ENCODE measurements around the gene CLDN9.

CLDN9 gene

DNA sequence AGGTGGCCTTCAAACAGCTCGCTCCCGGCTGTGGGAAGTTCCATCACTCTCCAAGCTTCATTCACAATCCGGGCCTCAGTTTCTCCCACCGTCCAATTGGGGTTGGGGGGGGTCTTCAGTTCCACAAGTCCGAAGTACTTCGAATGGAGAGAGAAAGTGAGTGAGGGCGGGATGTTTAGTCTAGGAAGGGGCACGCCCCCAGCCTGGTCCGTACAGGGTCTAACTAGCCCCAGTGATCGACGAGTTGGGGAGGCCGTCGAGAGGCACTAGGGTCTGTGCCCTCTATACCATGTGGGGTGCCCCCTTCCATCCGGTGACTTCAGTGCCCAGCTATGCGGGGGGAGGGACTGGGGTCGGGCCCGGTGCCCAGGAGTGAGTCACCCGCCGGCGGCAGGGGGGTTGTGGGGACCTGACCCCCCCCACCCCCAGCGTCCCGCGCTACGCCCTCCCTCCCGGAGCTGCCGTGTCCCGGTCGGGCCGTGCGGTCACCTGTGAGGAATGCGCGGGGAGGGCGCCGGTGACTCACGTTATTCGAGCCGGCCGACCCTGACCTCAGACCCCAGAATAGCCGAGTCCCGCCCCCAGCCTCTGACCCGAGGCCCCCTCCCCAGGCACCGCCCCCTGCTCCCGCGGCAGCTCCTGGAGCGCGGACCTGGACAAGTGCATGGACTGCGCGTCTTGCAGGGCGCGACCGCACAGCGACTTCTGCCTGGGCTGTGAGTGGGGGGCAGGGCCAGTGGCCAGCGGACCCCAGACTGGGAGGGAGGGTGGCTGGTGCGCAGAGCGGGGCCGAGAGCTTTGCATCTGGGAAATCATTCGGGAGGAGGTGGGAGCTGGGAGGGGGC, 8.1 kb downstream of the CLDN9 start:
- DNase-seq: peak; percentile 93

DNA sequence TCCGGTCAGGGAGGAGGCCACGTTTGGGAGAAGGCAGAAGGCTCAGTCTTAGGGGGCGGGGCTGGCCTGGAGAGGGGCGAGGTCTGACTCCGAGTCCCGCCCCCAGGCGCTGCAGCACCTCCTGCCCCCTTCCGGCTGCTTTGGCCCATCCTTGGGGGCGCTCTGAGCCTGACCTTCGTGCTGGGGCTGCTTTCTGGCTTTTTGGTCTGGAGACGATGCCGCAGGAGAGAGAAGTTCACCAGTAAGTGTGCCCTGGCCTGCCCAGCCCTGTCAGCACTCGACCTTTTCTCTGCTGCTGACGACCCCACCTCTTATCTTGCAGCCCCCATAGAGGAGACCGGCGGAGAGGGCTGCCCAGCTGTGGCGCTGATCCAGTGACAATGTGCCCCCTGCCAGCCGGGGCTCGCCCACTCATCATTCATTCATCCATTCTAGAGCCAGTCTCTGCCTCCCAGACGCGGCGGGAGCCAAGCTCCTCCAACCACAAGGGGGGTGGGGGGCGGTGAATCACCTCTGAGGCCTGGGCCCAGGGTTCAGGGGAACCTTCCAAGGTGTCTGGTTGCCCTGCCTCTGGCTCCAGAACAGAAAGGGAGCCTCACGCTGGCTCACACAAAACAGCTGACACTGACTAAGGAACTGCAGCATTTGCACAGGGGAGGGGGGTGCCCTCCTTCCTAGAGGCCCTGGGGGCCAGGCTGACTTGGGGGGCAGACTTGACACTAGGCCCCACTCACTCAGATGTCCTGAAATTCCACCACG, 8.9 kb downstream of the CLDN9 start:
- peak; percentile 98 for DNase-seq

DNA sequence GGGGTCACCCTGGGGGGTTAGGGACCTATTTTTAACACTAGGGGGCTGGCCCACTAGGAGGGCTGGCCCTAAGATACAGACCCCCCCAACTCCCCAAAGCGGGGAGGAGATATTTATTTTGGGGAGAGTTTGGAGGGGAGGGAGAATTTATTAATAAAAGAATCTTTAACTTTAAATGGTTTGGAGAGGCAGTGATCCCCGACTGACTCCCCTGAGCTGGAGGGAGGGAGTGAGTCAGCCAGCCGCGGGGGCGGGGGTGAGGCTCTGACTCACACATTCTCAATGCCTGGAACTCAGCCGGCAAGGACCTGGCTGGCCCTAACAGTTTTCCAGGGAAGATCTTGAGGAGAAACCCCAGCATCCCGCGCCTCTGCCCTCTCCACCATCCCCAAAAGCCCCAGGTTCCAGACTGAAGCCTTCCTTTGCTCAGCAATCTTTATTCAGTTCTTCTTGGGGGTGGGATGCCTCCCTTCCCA, 9.5 kb downstream of the CLDN9 start:
- DNase-seq: peak; percentile 98

DNA sequence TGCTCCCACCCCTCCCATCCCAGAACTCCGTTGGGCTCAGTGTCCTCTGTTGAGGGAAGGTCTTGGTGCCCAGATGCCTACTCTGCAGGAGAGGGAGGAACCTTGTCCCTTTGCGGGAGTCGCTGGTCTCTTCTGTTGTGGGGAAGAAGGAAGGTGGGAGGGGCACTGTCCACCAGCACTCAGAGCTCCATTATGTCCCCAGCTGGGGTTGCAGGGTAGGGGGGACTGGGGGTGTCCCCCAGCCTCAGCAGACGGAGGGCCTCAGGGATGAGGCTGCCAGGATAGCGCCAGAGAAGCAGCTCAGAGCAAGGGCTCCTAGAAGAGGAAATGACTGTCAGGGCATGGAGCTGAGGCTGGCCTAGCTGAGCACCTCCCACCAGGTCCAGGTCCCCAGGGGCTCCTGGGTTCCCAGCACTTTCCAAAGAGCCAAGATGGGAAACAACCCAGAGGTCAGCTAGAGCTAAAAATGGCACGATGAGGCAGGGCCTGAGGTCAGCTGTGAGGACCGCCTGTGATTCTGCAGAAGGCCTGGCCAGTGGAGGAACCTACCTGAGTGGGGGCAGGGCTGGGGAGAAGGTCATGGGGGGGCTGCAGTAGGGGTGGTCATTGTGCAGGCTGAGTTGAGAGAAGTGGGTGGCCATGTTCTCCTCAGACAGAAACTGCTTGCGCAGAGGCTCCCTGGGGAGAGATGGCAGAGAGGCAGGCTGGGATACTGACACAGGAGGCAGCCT, 10.1 kb downstream of the CLDN9 start:
- DNase-seq: peak; percentile 63

DNA sequence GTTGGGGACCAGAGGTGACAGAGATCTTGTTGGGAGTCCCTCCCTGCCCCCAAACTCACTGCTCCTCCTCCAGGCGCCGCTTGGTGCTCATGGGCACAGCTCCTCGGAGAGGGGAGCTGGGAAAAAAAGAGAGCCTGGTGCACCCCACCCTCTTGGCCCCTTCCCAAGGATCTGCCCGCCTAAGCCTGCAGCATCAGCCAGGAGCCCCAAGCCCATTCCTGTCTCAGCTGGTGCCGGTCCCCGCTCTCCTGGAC, 10.6 kb downstream of the CLDN9 start:
- peak; percentile 82 for DNase-seq

DNA sequence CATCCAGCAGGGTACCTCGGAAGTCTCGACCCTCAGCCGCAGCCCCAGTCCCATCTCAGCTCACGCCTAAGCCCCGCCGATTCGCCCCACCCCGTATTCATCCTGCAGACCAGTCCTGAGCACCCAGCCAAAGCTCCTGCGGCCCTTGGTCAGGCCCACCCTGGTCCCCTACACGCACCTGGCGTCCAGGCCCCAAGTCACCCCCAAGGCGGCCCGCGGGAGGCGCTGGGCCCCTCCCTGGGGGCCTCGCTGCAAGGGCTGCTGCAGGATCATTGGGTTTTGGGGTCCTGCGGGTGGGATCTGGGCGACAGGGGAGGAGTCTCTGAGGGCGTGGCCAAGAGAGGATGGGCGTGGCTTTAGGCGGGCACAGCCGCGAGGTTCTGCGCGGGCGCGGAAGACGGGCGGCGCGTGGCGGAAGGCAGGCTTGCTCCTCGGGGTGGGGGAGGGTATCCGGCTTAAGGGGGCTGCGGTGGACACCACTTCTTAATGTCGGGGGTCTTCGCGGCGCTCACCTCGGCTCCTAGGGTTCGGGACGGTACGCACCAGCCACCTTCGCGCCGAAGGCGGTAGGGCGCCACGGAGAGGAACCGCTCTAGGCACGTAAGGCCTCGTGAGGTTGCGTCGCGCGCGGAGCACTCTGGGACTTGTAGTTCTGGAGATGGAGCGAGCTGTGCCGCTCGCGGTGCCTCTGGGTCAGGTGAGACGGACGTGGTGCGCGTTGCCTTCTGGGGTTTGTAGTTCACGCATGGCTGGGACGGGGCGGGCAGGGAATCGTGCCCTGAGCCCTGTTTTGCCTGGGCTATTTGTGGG, 11.2 kb downstream of the CLDN9 start, which contains the start of the genes HCFC1R1 and THOC6:
Gene HCFC1R1 (minus strand): TSS at position 274 of the 810 bp plus-strand sequence. CDS start 1 bp downstream, at position 273.
Gene THOC6 (plus strand): TSS at position 367 of the 810 bp plus-strand sequence. CDS start 292 bp downstream, at position 659.
- peak; percentile 98 for DNase-seq

DNA sequence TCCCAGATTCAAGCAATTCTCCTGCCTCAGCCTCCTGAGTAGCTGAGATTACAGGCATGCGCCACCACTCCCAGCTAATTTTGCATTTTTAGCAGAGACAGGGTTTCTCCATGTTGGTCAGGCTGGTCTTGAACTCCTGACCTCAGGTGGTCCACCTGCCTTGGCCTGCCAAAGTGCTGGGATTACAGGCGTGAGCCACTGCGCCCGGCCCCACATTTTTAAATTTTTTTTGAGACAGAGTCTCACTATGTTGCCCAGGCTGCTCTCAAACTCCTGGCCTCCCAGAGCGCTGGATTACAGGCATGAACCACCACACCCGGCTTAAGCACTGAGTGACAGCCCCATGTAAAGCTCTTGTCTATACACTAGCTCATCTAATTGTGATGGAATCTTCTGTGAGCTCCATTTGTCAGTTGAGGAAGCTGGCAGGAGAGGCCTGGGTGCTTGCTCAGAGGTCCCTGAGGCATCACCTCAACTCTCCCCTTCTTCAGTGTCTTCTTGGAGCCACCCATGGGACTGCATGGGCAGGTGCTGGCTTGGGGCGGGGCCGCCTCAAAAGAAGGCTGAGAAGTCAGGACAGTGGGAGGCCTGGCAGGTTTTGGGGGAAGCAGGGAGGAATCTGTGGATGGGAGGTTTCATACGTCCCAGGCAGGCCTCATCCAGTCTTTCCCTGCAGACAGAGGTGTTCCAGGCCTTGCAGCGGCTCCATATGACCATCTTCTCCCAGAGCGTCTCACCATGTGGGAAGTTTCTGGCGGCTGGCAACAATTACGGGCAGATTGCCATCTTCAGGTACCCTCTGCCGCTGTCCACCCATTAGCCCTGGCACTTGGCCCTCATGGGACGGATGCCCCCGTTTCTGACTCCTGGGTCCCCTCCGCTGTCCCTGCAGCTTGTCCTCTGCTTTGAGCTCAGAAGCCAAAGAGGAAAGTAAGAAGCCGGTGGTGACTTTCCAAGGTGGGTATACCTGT, 12.6 kb downstream of the CLDN9 start:
- DNase-seq: no peak

DNA sequence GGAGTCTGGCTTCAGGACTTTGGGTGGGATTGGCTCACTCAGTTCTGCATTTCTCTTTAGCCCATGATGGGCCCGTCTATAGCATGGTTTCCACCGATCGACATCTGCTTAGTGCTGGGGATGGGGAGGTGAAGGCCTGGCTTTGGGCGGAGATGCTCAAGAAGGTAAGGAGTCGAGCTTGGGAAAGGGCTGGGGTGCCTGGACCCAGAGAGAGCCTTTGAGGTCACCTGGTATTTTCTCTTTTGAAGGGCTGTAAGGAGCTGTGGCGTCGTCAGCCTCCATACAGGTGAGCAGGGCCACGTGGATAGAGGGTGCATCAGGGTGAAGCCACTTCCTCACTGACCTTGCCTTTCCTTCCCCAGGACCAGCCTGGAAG, 13.3 kb downstream of the CLDN9 start:
- no peak for DNase-seq

DNA sequence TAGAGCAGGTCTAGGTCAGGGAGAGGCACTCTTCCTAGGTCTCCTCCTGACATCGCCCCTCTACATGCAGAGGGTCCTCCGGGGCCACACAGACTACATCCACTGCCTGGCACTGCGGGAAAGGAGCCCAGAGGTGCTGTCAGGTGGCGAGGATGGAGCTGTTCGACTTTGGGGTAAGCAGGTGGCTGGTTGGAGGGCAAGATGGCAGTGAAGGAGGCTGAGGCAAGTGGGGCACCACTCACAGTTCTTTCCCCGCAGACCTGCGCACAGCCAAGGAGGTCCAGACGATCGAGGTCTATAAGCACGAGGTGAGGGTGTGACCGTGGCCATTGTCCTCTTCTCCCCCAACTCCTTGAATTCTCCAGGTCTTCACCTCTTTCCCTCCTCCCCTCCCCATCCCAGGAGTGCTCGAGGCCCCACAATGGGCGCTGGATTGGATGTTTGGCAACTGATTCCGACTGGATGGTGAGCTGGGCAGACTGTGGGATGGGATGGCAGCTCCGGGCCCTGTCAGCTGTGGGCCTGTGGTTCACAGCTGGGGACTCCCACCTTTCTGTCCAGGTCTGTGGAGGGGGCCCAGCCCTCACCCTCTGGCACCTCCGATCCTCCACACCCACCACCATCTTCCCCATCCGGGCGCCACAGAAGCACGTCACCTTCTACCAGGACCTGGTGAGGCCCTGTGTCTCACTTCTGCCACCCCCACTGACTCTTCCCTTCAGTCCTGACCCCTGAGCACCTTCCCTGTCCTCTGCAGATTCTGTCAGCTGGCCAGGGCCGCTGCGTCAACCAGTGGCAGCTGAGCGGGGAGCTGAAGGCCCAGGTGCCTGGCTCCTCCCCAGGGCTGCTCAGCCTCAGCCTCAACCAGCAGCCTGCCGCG, 14.1 kb downstream of the CLDN9 start:
- no peak for DNase-seq

DNA sequence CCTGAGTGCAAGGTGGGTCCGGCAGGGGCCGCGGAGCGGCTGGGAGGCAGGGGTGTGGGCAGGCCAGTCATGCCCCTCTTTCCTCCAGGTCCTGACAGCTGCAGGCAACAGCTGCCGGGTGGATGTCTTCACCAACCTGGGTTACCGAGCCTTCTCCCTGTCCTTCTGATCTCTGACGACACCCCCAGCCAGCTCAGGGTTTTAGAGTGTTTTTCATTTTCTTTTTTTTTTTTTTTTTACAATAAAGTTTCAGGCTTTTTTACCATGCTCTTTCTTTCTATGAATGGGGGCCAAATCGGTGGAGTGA, 14.7 kb downstream of the CLDN9 start:
- DNase-seq: no peak

DNA sequence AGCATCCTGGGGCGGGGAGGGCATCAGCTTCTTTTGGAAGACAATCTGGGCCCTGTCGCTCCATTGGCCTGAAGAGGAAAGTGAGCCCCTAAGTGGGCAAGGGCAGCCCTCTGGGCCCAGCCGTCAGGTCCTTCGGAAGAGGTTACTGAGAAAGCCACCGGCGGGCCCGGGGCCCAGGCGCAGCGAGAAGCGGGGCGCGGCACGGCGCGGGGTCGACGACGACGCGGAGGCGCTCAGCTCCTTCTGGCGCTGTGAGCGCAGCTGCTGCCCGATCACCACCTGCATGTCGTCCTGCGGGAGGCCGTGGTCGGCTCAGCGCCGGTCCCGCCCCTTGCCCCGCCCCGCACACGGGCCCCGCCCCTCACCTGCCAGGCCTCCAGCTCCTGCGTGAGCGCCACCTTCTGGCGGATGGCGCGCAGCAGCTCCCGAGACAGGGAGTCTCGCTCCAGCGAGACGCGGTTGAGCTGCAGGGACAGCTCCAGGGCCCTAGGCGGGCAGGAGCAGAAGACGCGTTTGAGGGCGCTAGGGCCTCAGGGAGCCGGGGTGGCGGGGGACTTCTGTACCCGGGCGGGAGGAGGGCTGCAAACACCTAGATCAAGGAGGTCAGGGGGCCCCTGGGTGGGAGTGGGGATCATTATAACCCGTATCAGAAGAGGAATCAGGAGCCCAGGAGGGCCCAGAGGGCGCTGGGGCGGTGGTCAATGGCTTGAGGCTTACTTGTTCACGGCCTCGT, 15.4 kb downstream of the CLDN9 start:
- peak; percentile 72 for DNase-seq

DNA sequence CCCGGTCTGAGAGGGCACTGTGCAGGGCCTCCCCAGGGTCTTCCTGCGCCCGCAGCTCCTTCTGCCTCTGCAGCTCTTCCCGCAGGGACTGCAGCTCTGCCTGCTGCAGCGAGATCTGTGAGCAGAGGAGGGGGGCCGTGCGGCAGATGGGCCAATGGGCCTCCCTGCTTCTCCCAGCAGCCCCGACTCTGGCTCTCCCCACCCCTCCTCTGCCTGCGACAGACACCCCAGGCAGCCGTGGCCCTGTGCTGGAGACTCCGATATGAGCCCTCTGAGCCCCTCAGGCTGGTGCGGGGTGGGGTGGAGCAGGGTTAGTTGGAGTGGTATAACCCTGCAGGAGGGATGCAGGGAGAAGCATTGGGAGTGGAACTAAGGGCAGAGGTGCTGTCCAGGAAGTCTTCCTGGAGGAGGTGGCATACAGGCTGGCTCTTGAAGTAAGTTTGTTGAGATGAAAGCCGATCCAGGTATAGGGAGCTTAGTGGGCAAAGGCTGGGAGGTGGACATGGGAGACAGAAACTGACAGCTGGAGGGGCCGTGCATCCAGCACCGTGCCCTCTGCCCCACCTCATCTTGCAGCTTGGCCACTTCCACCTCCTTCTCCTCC, 16.1 kb downstream of the CLDN9 start:
- DNase-seq: no peak

DNA sequence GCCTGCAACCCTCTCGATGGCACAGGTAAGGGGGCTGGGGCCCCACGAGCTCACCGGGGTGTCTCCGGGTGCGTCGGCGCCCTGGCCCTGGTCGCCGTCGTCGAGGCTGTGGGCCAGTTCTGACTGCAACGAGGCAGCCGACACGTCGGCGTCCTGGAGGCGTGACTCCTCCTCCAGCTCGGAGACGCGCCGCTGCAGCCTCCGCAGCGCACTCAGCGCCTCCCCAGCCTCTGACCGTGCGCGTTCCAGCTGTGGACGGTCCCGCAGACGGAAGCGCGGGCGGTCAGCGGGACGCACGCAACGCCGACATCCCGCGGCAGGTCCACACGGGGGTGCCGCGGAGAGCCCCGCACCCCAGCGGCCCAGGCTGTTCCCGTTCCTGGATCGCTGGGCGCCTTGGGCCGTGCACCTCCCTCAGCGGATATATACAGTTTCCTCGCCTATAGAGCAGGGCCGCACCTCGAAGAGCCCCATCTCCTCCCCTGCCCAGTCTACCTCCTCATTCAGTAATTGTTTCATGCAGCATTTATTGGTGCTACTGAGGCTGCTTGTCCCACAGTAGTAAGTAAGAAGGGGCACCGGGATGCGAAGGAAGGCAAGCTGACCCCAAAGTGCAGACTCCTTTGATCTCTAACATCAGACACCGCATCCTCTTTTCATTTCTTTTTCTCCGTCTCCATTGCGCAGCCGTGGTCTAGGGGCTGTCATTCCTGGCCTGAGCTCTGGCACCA, 16.9 kb downstream of the CLDN9 start:
- DNase-seq: peak; percentile 33

DNA sequence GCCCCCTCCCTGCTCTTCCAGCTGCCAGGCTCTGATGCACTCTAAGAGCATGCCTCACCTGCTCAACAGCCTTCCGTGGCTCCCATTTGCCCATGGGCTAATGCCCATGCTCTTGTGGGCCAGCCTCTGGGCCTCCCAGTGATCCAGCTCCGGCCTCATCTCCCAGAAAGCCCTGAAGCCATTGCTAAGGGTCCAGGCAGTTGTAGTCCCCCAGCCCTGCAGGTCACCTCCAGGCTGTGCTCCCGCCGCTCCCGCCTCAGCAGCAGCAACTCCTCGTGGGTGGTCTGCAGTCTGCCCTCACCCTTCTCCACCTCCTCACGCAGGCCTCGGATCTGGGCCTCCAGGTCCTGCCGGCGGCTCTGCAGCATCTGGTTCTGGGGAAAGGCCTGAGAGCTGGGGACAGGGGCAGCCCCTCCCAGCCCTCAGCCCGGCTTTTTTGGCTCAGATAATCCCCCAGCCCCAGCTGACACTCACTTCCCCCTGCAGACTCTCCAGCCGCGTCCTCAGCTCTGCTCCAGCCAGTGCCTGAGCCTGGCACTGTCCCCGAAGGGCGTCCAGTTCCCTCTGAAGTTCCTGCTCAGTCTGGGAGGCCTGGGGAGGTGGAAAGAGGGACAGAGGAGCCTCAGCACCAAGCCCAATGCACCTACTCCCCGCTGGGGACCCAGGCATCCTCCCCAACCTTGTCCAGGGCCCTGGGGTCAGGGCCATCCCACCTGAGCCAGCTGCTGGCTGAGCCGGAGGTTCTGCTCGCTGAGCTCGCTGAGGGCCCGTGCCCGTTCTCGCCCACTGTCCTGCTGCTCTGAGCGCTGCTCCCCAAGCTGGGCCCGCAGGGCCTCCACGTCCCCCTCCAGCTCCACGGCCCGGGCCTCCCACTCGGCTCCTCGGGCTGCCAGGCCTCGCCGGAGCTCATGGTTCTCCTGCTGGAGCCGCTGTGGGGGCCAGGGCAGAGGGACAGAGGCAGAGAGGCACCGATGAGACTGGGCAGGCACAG, 17.8 kb downstream of the CLDN9 start:
- DNase-seq: no peak

DNA sequence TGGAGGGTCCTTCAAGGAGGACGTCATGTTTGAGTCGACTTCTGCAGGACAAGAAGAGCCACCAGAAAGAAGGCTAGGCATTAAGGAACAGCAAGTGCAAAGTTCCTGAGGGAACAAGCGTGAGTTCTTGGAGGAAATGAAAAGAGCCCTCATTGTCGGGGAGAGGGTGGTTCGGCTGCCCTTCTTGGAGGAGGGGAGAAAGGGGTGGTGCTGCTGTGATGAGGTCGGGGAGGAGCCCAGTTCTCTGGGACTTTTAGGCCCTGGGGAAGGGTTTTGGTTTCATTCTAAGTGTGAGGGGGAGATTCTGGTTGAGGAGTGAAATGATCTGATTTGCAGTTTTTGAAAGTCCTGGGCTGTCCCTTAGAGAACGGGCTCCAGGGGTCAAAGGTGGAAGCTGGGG, 19.9 kb downstream of the CLDN9 start:
- DNase-seq: no peak

DNA sequence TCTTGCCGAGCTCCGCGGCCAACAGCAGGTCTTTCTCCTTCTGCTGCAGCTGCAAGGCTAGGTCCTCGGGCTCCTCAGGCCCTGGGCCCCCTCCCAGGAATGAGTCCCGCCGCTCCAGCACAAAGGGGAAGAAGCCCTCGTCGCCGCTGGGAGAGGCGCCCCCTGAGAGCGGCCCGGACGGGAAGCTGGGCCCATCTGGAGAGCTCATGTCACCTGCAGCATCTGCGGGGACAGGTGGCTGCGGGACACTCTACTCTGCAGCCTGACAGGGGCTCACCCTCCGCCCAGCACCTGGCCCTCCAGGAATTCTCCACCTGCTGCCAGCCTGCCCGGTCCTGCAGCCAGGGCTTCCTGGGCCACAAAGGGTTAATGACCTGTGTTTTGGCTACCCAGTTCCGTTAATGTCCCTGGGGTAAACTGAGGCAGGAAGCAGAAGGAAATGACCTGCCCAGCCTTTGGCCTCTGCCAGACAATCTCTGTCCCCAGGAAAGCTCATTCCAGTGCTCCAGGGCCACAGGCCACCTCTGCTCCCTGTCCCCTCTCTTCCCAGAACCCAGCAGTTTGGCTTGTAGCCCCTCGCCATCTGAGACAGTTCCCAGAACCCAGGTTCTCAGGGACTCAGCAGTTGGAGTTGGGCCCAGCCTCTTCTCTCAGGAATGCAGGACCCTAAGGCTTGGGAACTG, 22.7 kb downstream of the CLDN9 start:
- DNase-seq: no peak
